K562 (cell line): ENCODE measurements around the gene APOL2. TPM values are rescaled to one million over a fixed set of nuclear protein-coding genes. Genes with fewer than 3 reads are reported as not detected.

Experiments
- ARID4B ChIP-seq: sonication (generic); formaldehyde crosslinking; IDR thresholded peaks from 2 replicates; pipeline ENCODE4 v1.8.0; 2022; ENCODE audit warnings: mild to moderate bottlenecking, missing genetic modification reagents
- CBX2 ChIP-seq: fragments of 200-600 bp; sonication (generic); IDR thresholded peaks from one replicate; pipeline ENCODE4 v1.6.1; 2012; ENCODE audit warnings: mild to moderate bottlenecking, low read length, inconsistent platforms; ENCODE audit not compliant: insufficient read depth, poor library complexity, severe bottlenecking
- ETV1 ChIP-seq: fragments of 450-650 bp; conservative IDR thresholded peaks from 2 replicates; pipeline ENCODE4 v1.6.1; 2016; ENCODE audit warnings: missing genetic modification characterization, control low read depth, low read depth, missing compliant biosample characterization
- HSF4 ChIP-seq: fragments of 250-450 bp; sonication (Bioruptor Pico); IDR thresholded peaks from 2 replicates; pipeline ENCODE4 v2.1.2; 2022; ENCODE audit warnings: mild to moderate bottlenecking, moderate library complexity, borderline replicate concordance
- KDM5B ChIP-seq: fragments of 200-600 bp; sonication (generic); IDR thresholded peaks from 2 replicates; pipeline ENCODE4 v1.6.1; 2012; ENCODE audit warnings: low read depth, mild to moderate bottlenecking, moderate library complexity, low read length, control low read depth, inconsistent platforms; ENCODE audit not compliant: insufficient replicate concordance
- KLF1 ChIP-seq: fragments of 450-650 bp; IDR thresholded peaks from 2 replicates; pipeline ENCODE4 v1.6.1; 2016; ENCODE audit warnings: missing genetic modification characterization, missing compliant biosample characterization
- MAZ ChIP-seq, 2 experiments: fragments of 450-650 bp in 1 of 2; sonication (generic) in 1 of 2; formaldehyde crosslinking; IDR thresholded peaks in 1 of 2; conservative IDR thresholded peaks in 1 of 2; 2 replicates each; pipeline versions ENCODE4 v1.4.0 to v1.5.0; 2020; ENCODE audit warnings: mild to moderate bottlenecking in 1 of 2, missing genetic modification reagents in 1 of 2
- MITF ChIP-seq: IDR thresholded peaks from 2 replicates; pipeline ENCODE4 v1.6.1; 2014; ENCODE audit warnings: antibody characterized with exemption
- RAD21 ChIP-seq, 2 experiments: fragments of 250-450 bp in 1 of 2; fragments of 450-650 bp in 1 of 2; sonication (Bioruptor Pico) in 1 of 2; formaldehyde crosslinking in 1 of 2; IDR thresholded peaks in 1 of 2; conservative IDR thresholded peaks in 1 of 2; 2 replicates each; pipeline versions ENCODE4 v1.4.0 to v1.8.0; 2020 to 2022; ENCODE audit warnings: mild to moderate bottlenecking in 2 of 2, moderate library complexity in 1 of 2
- SAFB2 ChIP-seq: fragments of 200-400 bp; formaldehyde crosslinking; IDR thresholded peaks from 2 replicates; pipeline ENCODE4 v1.6.1; 2018; ENCODE audit warnings: borderline replicate concordance, low read length, low read depth, moderate library complexity; ENCODE audit not compliant: severe bottlenecking
- THRAP3 ChIP-seq: fragments of 450-650 bp; IDR thresholded peaks from 2 replicates; pipeline ENCODE4 v1.6.1; 2016; ENCODE audit warnings: mild to moderate bottlenecking, inconsistent platforms, borderline replicate concordance
- ZNF444 ChIP-seq: fragments of 250-450 bp; sonication (Bioruptor Pico); IDR thresholded peaks from 2 replicates; pipeline ENCODE4 v1.4.0; 2020; ENCODE audit warnings: mild to moderate bottlenecking, moderate library complexity
- polyA plus RNA-seq, 8 experiments: library from polyadenylated mRNA; depleted of rRNA in 4 of 8; stranded (reverse) in 5 of 8; unstranded in 3 of 8; fragments of >200 nt; fragmentation: Nextera tagmentation in 2 of 8; fragmentation: Illumina TruSeq in 1 of 8; extraction: Ambion mirVana in 2 of 8; extraction: Trizol in 1 of 8; gene quantifications; 2 replicates each; pipeline versions ENCODE4 v1.2.1 to v1.2.3, GENCODE V29; 2011 to 2014; ENCODE audit warnings: inconsistent platforms in 1 of 8, missing spikeins in 1 of 8
- total RNA-seq, 7 experiments: library from RNA; depleted of rRNA in 6 of 7; stranded (reverse); fragments of >200 nt in 6 of 7; fragmentation: Illumina TruSeq in 2 of 7; extraction: Trizol in 2 of 7; gene quantifications; 2 replicates each; pipeline versions ENCODE4 v1.2.1 to v1.2.3, GENCODE V29; 2011 to 2021; ENCODE audit warnings: low replicate concordance in 1 of 7
- TF ChIP-seq, protein P1 (sequence below): fragments of 250-450 bp; sonication (Bioruptor Pico); IDR thresholded peaks from 2 replicates; pipeline ENCODE4 v1.8.0; 2021; ENCODE audit warnings: borderline replicate concordance, mild to moderate bottlenecking, moderate library complexity; ENCODE audit not compliant: poor library complexity, severe bottlenecking
- TF ChIP-seq, protein P2 (sequence below), 3 experiments: IDR thresholded peaks in 2 of 3; conservative IDR thresholded peaks in 1 of 3; 2 replicates each; pipeline ENCODE4 v1.5.1; 2011 to 2012; ENCODE audit warnings: low read length in 3 of 3, mild to moderate bottlenecking in 3 of 3, control low read depth in 2 of 3, improper control_type of control experiment in 1 of 3, inconsistent platforms in 1 of 3, low read depth in 1 of 3, mixed read lengths in 1 of 3, moderate library complexity in 1 of 3; ENCODE audit not compliant: insufficient read depth in 2 of 3

APOL2 gene
- total and polyA plus RNA-seq, 9 of the 15 experiments (the other 6 are each of a cell fraction or from before 2014, with no cell fraction given), result 2.7 to 10.6 (median 8.9) TPM

DNA sequence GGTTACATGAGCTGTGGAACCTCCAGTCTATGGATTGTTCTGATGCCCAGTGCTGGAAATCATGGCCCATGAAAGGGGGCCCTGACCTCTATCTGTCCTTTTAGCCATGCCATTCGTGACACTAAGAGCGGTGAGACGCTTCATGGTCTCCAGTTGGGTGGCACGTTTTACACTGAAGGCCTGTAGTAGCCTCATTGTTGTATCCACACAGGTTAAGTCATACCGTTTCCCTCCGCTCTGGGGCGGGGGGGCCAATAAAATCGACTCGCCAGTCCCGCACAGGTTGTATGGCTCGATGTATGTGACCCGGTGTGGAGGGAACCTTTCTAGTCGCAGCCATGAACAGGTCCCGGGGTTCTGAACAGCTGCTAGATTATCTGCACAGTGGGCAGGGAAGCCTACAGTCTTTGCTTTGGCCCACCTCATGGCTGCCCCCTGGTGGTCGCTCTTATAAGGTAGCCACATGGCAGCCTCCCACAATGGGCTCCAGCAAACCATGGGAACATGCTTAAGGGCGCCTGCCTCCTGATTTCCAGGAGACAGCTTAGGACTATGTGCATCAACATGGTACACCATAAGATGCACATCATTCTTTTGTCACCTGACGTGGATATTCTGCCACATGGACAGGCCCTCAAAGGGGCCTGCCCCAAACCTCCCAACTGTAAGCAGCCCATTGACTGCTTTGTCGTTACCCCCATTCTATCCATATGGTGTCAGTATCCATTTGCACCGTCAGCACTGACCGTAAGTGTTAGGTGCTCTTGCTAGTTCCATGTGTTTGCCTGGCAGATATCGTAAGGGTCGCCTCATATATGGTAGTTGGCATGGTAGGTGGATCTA, 59.1 kb downstream of the APOL2 start (continued):
- TF ChIP-seq MITF (no peak), SAFB2 (no peak), HSF4 (CRISPR knock-in tag) (no peak), KDM5B (no peak), RAD21 (CRISPR knock-in tag; conservative IDR thresholded peaks at IDR 0.05 in 1 of 2, IDR thresholded peaks at IDR 0.05 in 1 of 2) (peak; percentile 62 to 80), MAZ (CRISPR knock-in tag; conservative IDR thresholded peaks at IDR 0.05 in 1 of 2, IDR thresholded peaks at IDR 0.05 in 1 of 2) (no peak), KLF1 (no peak), ZNF444 (CRISPR knock-in tag) (no peak), THRAP3 (no peak), ETV1 (tag) (no peak), ARID4B (no peak), CBX2 (no peak)
- TF ChIP-seq, protein P1, sequence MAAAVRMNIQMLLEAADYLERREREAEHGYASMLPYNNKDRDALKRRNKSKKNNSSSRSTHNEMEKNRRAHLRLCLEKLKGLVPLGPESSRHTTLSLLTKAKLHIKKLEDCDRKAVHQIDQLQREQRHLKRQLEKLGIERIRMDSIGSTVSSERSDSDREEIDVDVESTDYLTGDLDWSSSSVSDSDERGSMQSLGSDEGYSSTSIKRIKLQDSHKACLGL, result no peak
- TF ChIP-seq, protein P2, sequence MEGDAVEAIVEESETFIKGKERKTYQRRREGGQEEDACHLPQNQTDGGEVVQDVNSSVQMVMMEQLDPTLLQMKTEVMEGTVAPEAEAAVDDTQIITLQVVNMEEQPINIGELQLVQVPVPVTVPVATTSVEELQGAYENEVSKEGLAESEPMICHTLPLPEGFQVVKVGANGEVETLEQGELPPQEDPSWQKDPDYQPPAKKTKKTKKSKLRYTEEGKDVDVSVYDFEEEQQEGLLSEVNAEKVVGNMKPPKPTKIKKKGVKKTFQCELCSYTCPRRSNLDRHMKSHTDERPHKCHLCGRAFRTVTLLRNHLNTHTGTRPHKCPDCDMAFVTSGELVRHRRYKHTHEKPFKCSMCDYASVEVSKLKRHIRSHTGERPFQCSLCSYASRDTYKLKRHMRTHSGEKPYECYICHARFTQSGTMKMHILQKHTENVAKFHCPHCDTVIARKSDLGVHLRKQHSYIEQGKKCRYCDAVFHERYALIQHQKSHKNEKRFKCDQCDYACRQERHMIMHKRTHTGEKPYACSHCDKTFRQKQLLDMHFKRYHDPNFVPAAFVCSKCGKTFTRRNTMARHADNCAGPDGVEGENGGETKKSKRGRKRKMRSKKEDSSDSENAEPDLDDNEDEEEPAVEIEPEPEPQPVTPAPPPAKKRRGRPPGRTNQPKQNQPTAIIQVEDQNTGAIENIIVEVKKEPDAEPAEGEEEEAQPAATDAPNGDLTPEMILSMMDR (IDR thresholded peaks at IDR 0.05 in 2 of 3, conservative IDR thresholded peaks at IDR 0.05 in 1 of 3; ENCODE audit: insufficient read depth in 2 of 3, low read depth in 1 of 3, low read length in 3 of 3), result peak; percentile 73 to 84 (median 80)
